HG02938 (cell line): ENCODE data around the gene PANK4.

Source experiments
- ATAC-seq: cut with Tn5 transposase; IDR thresholded peaks from one replicate; pipeline ENCODE4 v1.9.1; 2021; ENCODE audit warnings: mild to moderate bottlenecking, moderate library complexity; ENCODE audit not compliant: unreplicated experiment

Gene PANK4

DNA sequence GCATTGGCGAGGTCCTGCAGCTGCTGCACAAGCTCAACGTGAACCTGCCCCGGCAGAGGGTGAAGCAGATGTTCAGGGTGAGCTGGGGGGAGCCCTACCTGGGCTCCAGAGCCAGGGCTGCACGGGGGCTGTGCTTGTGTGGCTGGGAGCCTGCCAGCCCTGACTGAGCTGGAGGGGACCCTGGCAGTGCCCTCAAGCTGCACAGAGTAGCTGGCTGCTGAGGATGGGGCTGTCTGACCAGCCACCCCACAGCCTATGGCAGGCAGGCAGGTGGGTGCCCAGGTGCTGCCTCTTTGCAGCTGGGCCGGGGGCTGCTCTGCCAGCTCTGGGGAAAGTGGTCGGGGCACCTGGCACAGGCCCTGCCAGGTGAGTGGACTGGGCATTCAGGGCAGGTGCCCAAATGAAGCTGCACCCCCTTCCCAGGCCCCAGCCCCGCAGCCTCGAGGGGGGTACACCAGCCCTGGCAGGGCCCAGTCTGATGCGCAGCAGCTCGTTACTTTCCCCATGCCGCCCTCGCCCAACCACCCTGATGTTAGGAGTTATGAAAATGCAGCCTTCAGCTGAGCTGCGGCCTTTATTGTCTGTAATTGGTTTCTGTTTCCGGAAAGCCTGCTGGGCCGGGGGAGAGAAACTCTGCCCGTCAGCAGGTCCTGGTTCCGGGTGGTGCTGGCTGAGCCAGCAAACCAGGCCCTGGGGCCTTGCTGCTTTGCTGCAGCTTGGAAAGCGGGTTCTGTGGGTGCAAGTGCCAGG lies 46.0 kb downstream of the PANK4 start:
- no peak for ATAC-seq

DNA sequence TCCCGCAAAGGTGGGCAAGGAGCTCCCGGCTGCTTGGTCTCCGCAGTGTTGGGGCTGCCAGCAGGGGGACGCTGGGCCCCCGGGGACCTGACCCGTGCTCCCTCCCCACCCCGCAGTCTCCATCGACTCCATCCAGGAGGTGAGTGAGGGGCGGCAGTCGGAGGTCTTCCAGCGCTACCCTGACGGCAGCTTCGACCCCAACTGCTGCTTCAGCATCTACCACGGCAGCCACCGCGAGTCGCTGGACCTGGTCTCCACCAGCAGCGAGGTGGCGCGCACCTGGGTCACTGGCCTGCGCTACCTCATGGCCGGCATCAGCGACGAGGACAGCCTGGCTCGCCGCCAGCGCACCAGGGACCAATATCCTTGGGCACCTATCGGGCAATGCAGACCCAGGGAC lies 46.8 kb downstream of the PANK4 start:
- no peak for ATAC-seq

DNA sequence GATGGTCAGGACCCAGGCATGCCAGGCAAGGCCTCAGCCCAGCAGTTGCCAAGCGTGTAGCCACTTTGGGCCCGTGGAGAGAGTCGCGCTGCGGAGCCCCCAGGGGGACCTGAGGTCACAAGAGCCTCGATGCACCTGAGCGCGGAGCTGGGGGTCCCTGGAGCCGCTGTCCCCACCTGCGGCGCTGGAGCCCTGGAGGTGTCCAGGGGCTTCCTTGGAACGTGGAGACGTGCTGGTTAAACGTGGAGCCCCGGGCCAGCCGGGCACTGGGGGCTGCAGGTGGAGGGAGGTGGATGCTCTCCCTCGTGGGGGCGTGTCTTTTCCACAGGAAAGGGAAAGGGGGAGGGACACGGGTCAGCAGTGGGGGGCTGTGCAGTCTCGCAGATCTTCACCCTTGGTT lies 47.2 kb downstream of the PANK4 start:
- ATAC-seq = no peak

DNA sequence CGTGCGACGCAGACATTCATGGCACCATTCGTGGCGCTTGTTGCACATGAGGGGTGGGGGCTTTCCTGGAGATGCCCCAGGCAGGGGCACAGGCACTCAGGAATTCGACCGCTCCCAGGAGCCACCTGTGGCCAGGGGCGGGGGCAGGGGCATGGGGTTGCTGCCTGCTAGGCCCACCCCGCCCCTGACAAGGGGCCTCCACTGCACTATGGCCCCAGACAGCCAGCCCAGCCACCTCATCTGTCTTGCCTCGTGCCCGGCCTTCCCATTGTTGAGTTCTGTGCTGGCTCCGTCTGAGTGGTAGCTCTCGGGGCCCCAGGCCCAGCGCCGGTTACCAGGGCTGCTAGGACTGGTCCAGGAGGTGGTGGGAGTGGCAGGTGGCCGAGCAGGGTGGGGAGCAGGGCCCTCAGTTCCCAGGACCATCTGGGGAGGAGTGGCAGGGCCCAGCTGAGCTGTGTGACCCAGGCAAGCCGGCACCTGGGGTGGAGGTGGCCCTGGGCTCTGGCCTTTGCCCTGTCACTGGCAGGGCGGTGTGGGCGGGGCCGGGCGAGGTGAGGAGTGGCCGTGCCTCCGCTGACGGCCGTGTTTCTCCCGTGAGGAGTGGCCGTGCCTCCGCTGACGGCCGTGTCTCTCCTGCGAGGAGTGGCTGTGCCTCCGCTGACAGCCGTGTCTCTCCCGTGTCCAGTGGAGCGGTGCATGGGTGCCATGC lies 48.5 kb downstream of the PANK4 start:
- no peak for ATAC-seq

DNA sequence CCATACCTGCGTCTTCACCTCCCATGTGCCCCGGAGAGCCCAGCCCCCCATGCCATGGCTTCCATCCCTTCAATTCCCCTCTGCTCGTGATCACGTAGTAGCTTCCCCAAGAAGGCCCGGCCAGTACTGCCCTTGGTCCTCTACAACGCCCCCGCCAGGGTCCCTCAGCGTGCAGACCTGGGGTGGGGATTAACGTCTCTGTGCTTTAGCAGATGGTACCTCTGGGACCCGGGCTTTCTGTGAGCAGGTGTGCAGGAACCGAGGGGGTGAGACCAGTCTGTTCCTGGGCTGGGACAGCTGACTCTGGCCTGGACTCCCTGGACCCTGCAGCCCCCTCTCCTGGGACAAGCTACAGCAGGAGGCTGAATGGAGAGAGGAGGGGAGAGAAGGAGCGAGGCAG lies 49.1 kb downstream of the PANK4 start:
- ATAC-seq = no peak

DNA sequence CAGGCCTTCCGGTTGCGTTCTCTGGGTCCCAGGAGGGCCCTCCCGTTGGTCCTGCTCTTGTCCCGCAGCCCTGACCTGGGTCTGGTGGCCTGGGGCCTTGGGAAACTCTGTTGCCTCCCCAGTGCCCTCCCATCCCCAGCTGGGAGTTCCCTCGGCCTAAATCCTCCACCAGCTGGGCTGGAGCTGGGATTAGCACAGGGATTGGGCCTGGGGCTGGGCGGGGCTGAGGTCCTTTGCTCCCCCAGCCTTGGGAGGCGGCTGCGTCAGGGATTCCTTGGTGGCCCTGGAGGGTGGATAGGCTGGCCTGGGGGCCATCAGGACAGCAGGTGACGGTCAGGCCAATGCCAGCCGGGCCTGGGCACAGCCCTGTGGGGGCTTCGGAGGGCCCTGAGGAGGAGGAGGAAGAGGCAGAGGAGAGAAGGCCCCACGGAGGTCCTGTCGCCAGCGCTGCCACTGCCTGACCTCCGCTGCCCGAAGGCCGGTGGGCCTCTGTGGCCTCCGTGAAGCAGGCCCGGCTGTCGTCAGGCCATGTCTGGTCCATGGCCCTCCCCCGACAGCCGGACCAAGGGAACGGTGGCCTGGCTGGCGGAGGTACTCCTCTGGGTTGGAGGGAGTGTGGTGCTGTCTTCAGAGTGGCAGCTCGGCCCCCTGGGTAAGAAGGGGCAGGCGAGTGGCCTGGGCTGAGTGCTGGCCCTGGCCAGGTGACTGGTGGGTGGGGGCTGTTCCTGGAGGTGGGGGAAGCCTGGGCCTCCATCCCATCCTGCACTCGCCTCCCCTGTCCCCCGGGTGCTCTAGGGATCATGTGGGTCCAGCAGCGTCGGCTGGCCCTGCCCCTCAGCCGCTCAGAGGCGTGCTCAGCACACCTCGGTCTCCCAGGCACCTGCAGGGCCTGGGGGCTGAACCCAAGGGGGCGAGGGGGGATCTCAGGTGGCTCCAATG lies 50.1 kb downstream of the PANK4 start, which contains the start of gene PLCH2:
Gene PLCH2, plus strand, starts transcription at position 229 of the 939 bp plus-strand sequence. Its CDS starts 300 bp downstream, at position 529.
- no peak for ATAC-seq

DNA sequence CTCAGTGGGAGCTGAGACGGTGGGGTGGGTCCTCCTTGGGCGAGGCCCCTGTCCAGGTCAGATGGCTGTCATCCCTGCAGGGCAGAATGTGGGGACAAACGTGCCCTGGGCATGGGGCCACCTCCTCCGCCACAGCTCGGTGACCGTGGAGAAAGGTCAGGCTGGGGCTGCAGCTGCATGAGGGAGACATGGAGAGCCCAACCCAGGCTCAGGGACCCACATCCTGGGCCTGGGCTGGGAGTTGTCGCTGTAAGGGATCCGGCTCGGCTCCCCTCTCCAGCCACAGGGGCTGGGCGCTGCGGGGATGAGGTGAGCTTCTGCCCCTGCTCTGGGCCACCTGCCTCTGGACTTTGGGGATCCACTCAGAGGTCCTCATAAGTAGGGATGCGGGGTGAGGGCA lies 50.8 kb downstream of the PANK4 start:
- ATAC-seq = no peak

DNA sequence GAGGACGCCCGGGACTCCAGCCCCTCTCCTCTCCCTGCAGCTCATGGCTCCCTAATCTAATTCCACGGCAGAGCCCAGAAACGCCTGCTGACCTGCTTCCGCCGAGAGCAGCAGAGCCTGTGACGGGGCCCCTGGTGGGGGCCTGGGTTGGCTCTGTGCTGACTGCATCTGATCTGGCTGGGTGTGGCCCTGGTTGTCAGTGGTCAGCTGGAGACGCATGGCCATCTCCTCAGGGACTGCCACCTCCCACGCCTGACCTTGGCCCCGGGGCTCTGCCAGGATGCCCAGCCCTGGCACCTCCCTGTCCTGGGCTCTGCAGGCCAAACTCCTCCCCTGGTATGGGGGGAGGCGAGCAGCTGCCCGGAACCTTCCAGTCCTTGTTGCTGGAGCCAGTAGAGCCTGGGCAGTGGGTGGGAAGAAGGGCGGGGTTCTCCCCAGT lies 51.4 kb downstream of the PANK4 start:
- no peak for ATAC-seq

DNA sequence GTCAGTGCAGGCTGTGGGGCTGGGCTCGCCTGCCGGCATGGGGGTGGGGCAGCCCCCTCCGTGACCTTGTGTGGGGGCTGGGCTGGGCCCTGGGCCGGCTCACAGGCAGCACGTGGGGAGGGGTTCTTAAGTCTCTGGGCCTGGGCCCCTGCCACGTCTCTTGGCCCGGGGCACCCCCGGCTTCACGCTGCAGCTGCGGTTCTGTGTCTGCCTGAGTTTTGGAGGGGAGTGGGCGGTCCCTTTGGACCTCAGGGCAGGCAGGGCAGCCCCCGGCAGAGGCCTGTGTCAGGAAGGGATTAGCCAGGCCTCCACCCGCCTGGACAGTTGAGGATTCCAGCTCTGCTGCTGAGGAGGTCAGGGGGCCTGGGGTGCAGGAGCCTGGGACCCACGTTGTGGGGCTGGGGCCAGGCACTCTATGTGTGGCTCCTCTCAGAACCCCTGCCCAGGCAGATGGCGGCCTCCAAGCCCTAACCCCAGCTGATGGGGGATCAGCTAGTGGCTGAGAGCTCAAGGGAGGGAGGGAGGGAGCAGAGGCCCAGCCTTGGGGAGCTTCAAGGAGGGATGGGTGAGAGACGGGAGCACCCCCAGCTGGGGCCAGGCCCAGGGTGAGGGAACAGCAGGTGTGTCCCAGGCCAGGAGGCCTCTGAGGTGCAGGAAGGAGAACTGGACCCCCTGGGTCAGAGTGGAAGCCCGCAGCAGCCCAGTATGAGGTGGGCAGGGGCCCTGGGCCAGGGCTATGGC lies 52.1 kb downstream of the PANK4 start:
- ATAC-seq = no peak

DNA sequence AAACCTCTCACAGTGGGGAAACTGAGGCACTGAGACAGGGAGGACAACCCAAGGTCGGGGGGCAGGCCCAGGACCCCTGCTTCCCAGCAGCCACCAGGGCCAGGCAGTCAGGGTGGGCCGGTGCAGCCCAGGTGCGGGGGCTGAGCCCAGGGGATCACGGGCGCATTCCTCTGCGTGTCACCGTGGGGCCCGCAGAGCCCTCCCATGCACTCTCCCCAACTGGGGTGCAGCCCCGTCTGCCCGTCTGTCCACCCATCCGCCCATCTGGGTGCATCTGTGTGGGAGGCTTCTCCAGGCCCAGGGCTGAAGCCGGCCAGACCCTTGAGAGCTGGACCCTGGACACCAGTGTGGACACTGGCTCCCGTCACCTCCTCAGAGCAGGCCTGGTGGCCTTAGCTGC lies 53.2 kb downstream of the PANK4 start:
- ATAC-seq = no peak

DNA sequence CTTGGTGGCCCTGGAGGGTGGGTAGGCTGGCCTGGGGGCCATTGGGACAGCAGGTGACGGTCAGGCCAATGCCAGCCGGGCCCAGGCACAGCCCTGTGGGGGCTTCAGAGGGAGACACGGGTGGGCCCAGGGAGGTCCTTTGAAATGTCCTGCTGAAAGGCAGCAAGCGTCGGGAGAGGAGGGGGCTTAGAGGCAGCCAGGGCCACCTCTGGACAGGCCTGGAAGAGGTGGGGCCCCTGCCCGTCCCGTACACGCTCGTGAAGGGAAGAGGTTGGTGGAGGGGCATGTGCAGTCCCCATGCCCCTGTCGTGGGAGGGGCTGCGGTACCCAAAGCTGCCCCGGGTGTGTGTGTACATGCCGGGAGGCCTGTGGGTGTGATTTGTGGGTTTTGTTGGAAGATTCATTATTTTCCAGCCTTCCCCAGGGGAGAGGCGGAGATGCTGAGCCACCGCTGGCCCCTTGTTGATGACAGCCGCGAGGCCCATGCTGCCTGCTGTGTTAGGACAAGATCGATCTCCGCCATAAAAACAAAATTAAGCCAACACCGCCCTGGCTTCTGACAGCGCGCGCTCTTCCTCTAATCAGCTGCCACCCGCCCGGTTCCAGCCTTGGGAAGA lies 53.7 kb downstream of the PANK4 start:
- ATAC-seq = no peak

DNA sequence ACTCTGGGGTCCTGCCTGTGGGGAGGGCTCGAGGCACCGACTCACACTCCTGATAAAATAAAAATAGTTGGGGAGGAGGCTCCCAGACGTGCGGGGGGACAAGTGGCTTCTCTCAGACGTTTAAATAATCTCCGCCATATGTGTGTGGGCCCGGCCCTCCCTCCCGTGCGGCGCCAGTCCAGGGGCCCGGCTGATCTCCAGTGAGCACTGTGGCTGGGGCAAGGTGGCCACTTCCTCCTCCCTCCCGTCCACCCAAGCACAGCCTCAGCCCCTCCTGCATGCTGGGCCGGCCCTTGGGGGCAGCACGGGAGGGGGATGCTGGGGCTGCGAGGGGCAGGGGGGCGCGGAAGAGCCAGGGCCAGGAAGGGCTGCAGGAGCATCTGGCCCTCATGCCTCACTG lies 54.3 kb downstream of the PANK4 start:
- no peak for ATAC-seq

DNA sequence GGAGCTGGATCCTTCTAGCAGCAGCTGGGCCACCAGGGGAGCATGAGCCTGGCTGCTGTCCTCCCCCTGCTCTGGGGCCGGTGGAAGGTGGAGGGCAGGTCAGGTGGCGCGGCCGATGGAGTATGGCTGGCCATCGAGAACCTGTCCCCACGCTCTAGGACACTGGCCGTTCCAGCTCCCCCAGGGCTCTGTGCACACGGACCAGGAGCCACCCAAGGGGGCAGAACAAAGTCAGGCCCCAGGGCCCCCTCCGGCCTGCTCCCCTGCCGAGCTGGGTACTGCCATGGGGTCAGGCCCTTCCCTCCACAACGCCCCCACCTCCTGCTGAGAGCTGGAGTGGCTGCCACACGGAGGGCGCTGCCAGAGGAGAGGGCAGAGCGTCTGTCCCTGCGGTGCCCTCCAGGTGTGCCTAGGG lies 54.8 kb downstream of the PANK4 start:
- ATAC-seq = no peak

DNA sequence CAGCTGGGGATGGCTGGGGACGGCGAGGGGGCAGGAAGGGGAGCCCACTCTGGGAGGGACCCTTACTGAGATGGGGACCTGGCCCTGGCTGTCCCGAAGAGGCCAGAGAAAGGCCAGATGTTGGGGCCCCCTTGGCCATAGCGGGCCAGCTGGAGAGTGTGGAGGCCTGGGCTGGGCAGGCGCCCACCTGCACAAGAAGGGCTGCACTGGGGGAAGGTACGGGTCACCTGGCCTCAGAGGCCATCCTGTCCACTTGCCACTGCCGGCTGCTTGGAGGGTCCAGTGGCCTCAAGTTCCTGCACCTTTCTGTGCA lies 55.3 kb downstream of the PANK4 start:
- ATAC-seq = no peak

DNA sequence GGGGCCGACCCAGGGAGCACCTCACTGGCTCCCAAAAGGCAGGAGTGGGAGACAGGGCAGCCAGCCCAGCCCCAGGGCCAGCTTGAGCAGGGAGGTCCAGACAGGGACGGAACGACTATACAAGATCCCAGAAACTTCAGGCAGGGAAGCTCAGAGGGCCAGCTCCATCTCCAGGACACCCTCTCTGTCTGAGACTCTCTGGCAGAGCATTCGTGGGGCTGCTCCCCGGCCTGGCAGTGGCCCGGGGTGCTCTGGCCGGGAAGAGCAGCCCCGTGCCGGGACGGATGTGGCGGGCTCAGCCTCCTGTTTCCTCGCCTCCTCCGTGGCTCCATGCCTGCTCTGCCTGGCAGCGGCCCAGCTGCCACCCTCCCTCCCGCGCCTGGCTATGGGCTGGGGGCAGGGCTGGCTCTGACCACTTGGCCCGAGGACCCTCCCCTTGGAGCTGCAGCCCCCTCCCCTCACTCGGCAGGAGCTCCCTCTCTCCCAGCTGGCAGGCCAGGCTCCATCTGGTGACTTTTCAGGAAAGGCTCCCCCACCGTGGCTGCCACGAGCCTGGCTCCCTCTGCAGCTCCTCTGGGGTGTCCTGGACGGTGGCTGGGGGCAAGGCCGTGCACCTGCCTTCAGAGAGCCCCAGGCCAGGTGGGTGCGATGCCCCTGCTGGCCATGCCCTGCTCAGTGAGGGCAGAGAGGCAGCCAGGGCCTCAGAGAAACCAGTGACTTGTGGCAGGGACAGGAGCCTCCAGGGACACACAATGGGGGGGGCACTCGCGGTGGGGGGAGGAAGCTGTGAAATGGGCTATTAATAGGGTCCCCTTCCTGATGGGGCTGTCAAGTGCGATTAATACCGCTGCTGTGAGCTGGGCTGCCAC lies 55.9 kb downstream of the PANK4 start:
- ATAC-seq = no peak

DNA sequence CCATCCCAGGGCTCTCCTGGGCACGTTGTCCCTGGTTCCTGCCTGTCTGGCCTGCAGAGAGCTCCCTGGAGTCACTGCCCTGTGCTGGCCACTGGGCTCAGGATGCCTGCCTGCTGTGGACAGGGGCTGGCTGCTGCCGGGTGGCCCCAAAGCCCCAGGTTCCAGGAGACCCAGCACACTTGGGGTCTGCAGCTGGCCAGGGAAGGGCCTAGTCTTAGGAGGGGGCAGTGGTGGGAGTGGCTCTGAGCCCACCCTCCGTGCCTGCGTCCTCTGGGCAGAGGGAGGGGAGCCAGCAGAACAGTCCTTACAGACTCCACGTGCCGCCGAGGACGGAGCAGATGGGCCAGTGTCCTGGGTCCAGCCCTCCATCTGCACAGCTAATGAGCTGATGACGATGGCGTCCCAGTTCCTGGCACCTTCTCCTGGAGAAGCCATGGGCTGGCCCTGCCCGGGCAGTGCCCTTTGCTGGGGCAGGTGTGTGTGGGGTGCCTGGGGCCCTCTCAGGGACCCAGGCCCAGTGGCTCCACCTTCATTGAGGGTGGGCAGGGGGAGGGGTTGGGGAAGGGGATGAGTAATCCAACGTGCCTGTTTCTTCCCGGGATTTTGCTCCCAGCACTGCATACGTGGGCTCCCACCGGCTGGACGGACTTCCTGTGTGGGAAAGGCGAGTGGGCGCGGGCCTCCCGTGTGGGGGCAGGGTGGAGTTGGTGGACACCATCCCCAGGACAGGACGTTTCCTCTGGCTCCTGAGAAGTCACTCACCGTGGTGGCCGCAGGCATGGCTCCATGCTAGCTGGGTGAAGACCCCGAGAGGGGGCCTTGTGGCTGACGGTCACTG lies 57.1 kb downstream of the PANK4 start:
- ATAC-seq = no peak

DNA sequence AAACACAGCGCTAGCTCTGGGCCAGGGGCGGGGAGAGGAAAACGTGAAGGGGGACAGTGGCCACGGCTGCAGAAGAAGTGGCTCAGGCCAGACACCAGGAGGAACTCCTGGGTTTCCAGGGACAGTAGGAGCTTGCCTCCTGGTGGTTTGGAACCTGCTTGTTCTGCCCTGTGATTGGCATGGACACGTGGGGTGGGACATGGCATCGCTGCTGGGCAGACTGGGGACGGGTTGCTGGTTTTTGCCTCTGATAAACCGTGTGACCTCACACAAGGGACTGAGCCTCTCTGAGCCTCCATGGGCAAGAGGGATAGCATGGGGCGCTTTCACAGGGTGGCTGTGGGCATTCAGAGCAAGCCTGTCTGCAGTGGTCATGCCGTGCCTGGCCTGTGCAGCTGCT lies 57.9 kb downstream of the PANK4 start:
- no peak for ATAC-seq

DNA sequence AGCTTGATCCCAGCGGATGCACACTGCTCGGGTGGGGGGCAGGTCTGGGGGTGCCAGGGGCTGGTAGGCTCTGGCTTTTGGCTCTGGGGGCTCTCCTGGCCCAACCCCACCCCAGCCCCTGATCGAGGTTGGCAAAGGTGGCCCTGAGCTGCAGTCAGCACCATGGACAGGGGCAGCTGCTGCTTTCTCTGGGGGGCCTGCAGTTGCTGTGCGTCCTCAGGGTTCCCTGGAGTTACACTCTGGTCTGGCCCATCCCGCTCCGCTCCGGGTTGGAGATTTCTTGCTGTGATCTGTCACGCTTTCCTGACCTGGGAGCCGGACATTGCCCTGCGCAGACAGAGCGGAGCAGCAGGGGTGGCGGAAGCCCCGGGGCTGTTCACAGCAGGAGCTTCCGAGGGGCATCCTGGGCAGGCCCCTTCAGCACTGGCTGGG lies 58.3 kb downstream of the PANK4 start:
- no peak for ATAC-seq
